ENCODE measurements around the gene CIRBP.

GRCh38 chr19:1284293-1284978 lies 15.3 kb downstream of the CIRBP start:
- TF ChIP-seq CTCF (IDR thresholded peaks at IDR 0.05) (no peak), POLR2A (IDR thresholded peaks at IDR 0.05) (no peak)
